Measurements from ENCODE around the gene TTLL1.
"Not testable (repeated sequence)": the region's sequence is repeated elsewhere in the genome, so short reads cannot be mapped to it uniquely, and the experiment has no call there.

The TTLL1 gene

DNA sequence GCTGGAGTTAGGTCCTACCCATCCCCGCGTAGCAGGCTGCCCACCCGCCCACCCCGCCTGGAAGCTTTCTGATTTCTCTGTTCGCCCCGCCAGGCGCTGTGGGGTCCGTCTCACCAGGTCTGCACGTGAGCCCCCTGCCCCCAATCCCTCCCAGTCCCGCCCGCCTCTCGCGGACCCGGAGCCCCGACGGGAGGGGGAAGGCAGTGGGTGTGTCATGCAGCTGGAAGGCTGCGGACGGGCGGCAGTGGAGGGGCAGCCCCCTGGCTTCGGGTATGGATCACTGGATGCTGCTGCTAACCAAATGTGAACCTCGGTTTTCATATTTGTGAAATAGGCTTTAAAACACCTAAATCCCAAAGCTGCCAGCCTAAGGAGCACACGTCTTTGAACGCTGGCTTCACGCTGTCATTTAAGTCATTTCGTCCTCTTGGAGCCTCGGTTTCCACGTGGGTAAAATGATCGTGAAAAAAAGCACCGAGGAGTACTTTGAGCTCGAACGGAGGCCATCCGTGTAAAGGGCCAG is 20.8 kb upstream of the TTLL1 start:
- no peak overlapping the region for H3K27ac ChIP-seq
- peak overlapping the region; percentile 72 for H3K4me3 ChIP-seq
- TF ChIP-seq, protein P1, sequence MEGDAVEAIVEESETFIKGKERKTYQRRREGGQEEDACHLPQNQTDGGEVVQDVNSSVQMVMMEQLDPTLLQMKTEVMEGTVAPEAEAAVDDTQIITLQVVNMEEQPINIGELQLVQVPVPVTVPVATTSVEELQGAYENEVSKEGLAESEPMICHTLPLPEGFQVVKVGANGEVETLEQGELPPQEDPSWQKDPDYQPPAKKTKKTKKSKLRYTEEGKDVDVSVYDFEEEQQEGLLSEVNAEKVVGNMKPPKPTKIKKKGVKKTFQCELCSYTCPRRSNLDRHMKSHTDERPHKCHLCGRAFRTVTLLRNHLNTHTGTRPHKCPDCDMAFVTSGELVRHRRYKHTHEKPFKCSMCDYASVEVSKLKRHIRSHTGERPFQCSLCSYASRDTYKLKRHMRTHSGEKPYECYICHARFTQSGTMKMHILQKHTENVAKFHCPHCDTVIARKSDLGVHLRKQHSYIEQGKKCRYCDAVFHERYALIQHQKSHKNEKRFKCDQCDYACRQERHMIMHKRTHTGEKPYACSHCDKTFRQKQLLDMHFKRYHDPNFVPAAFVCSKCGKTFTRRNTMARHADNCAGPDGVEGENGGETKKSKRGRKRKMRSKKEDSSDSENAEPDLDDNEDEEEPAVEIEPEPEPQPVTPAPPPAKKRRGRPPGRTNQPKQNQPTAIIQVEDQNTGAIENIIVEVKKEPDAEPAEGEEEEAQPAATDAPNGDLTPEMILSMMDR (IDR thresholded peaks at IDR 0.05) = no peak
- no peak for DNase-seq (ENCODE audit: low spot score)

DNA sequence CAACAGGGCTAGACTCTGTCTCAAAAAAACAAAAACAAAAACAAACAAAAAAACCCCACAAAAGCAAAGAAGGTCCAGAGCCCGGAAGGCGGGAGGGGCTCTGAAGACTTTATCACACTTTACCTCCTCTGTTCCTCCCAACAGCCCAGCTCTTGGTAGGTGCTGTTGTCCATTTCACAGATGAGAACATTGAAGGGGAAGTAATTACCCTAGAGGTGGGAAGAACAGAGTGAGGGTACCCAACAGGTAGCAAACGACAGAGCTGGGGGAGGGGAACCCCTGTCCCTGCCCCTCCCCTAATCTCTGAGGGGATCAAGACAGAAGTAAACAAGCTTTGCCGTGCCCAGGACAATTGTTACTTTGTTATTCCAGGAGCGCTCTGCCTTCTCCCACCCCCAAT is 20.3 kb upstream of the TTLL1 start:
- DNase-seq (ENCODE audit: low spot score) = no peak
- Histone ChIP-seq H3K4me3 (peak overlapping the region; percentile 72), H3K27ac (no peak overlapping the region)
- TF ChIP-seq, protein P1 (IDR thresholded peaks at IDR 0.05) = no peak

DNA sequence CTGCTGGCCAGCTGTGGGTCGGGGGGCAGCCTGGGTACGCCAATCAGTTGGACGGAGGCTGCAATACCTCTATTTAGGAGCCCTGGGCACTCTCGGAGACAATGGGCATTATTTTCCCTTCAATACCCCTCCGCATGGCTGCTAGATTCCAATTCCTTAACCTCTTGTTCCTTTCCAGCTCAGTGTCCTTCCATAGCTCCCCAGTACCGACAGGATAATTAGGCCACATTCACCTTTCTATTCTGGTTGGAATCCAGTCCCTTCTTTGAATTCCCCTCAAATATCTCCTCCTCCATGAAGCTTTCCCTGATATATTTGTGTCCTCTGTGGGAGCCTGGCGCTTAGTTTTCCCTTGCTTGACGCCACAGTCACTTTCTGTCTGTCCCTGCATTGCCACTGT is 17.1 kb upstream of the TTLL1 start:
- TF ChIP-seq, protein P1 (IDR thresholded peaks at IDR 0.05) = no peak
- no peak overlapping the region for H3K27ac ChIP-seq
- no peak for DNase-seq (ENCODE audit: low spot score)
- no peak overlapping the region for H3K4me3 ChIP-seq

DNA sequence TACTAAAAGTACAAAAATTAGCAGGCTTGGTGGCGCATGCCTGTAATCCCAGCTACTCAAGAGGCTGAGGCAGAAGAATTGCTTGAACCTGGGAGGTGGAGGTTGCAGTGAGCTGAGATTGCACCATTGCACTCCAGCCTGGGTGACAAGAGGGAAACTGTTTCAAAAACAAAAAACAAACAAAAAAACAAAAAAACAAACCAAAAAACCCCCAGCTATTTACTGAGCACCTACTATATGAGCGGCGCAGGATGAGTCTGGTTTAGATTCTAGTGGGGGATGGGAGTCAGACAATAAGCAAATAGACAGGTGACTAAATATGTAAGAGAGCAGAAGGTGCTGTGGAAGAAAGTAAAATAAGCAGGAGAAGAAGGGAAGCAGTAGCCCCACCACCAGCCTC is 15.8 kb upstream of the TTLL1 start:
- not testable (repeated sequence) for H3K4me3 ChIP-seq; H3K27ac ChIP-seq; DNase-seq (ENCODE audit: low spot score)

DNA sequence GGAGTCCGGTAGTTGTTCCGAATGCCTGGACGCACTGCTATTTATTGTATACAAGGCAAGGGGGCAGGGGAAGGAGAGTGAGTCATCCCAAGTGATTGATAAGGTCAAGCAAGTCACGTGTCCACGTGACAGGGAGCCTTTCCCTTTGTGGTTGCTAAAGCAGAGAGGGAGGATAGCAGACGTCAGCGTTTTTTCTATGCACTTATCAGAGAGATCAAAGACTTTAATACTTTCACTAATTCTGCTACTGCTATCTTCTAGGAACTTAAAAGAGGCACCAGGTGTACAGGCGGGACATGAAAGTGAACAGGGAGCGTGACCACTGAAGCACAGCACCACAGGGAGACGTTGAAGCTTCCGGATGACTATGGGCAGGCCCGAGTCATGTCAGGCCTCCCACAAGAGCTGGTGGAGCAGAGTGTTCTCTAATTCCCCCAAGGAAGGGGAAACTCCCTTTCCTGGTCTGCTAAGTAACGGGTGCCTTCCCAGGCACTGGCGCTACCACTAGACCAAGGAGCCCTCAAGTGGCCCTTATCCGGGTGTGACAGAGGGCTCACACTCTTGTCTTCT is 14.9 kb upstream of the TTLL1 start:
- not testable (repeated sequence) for H3K27ac ChIP-seq; H3K4me3 ChIP-seq; DNase-seq (ENCODE audit: low spot score)

DNA sequence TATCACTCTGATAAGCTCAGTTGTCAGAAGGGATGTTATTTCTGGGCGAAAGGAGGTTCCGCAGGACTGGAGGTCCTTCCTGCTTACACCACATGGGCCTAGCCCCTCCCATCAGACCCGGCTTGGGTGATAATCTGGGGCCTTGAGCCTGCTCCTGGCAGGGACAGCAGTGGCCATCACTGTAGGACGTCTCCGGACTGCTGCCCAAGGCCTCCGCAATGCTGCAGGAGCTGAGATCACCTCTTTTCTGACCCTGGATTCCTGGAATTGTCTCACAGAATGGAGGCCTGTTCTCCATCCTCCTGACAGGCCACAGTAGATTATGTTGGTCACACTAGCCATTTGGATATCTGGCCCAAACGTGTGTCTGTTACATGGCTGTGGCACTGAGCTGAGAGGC is 12.1 kb upstream of the TTLL1 start:
- TF ChIP-seq, protein P1 (IDR thresholded peaks at IDR 0.05) = no peak
- Histone ChIP-seq H3K27ac (no peak overlapping the region), H3K4me3 (no peak overlapping the region)
- no peak for DNase-seq (ENCODE audit: low spot score)

DNA sequence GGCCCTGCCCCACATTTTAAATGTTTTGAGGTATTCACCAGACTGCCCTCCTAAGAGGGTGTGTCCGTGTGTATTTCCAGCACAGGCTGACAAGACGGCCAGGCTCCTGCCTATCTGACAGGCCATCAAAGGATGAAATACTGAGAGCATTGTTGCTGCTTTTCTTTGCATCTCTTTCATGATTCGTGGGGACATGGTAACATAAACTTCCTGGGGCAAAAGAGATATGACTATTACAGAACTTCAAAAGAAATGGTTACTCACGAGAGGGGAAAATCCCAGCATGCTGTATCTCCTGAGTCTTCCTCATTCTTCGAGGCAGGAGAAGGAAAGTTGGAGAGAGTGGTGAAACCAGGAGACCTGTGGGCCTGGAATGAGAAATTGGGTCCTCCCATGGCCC is 11.0 kb upstream of the TTLL1 start:
- Histone ChIP-seq H3K4me3 (no peak overlapping the region), H3K27ac (no peak overlapping the region)
- DNase-seq (ENCODE audit: low spot score) = no peak
- TF ChIP-seq, protein P1 (IDR thresholded peaks at IDR 0.05) = no peak

DNA sequence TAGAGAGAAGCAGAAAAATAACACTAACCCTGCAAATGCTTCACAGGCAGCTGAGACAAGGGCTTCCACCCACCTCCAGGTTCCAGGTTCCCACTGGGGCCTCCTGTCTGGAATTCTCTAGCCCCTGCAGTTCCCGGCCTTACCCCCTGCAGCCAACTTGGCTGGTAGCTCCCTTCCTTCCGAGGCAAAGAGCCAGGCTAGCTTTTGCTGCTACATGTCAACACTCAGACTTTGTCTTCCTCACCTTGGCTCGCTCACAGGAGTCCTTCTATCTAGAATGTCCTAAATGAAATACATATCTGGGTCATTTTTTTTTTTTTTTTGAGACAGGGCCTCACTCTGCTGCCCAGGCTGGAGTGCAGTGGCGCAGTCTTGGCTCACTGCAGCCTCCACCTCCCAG is 9.9 kb upstream of the TTLL1 start:
- TF ChIP-seq, protein P1 (IDR thresholded peaks at IDR 0.05) = no peak
- H3K27ac ChIP-seq = no peak overlapping the region
- H3K4me3 ChIP-seq = no peak overlapping the region
- DNase-seq (ENCODE audit: low spot score) = no peak

Measured in coronary artery (tissue), 2 donors.